Activated B cell treated with CpG ODN at 0.5 μM for 24 hours (primary cell): ENCODE measurements around the gene CCL21. TPM values are rescaled to one million over a fixed set of nuclear protein-coding genes. Genes with fewer than 3 reads are reported as not detected.

Experiments used
- ATAC-seq: fragments of 200-7000 bp; cut with Tn5 transposase; one replicate; pipeline ENCODE4 v1.10.0; 2021; ENCODE audit warnings: low read depth, mild to moderate bottlenecking, moderate library complexity
- CTCF ChIA-PET: fragments of 350-600 bp; sonication (Branson Sonifier 250); formaldehyde crosslinking; loops from one replicate; lab custom pipeline; 2021; ENCODE audit warnings: antibody characterized with exemption; lab: Charles Lee
- POLR2A ChIA-PET: fragments of 350-600 bp; sonication (Branson Sonifier 250); formaldehyde crosslinking; loops from one replicate; lab custom pipeline; 2021; ENCODE audit warnings: antibody characterized with exemption; lab: Charles Lee
- DNase-seq: peaks from one replicate; pipeline ENCODE4 v3.0.0; 2022
- H3K27ac Mint-ChIP-seq: one replicate; pipeline ENCODE4 v1.8.0; 2020; ENCODE audit warnings: mixed read lengths
- H3K27me3 Mint-ChIP-seq: one replicate; pipeline ENCODE4 v1.8.0; 2021; ENCODE audit warnings: mixed read lengths
- H3K36me3 Mint-ChIP-seq: one replicate; pipeline ENCODE4 v1.8.0; 2021; ENCODE audit warnings: low read depth, mixed read lengths
- H3K4me1 Mint-ChIP-seq: one replicate; pipeline ENCODE4 v1.8.0; 2021; ENCODE audit warnings: mixed read lengths
- H3K4me3 Mint-ChIP-seq: one replicate; pipeline ENCODE4 v1.8.0; 2020; ENCODE audit warnings: mild to moderate bottlenecking, mixed read lengths
- H3K9me3 Mint-ChIP-seq: one replicate; pipeline ENCODE4 v1.8.0; 2020; ENCODE audit warnings: mixed read lengths
- intact Hi-C: fragments of 100-400 bp; cut with micrococcal nuclease; formaldehyde crosslinking; loops from one replicate; pipeline ENCODE4 v1.15.1; 2024
- total RNA-seq: library from RNA; stranded (reverse); gene quantifications from 2 replicates; pipeline ENCODE4 v1.2.3, GENCODE V29; 2022
- TF ChIP-seq, protein P1 (sequence below): fragments of 200-600 bp; IDR thresholded peaks from one replicate; pipeline ENCODE4 v1.8.0; 2022; ENCODE audit warnings: antibody characterized with exemption, mild to moderate bottlenecking

CCL21 gene
- total RNA-seq, 1 donor from 2014 or later = not detected

DNA sequence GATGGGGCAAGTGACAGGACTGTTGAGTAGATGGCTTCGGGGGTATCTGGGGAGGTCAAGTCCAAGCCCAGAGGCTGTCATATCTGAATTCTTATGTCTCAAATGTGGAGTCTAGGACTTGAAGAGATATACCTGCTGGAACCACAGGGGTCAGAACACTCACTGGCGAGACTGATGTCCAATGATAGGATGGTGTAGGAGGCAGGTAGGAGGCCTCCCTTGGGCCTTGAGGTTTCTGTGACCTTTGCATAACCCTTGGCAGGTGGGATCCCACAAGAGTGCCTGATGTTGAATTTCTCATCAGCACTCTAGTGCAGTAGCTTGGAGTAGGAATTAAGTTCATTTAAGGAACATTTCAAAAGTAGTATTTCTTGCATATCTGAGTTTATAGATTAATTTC is 2.8 kb downstream of the CCL21 start:
- ChIA-PET CTCF (no interaction called here), POLR2A (no interaction called here)
- Mint-ChIP-seq H3K27ac (no peak overlapping the region), H3K27me3 (peaks cover 6% of the 10 kb centered on the region), H3K36me3 (no peaks in the 10 kb centered on the region), H3K4me3 (no peak overlapping the region), H3K9me3 (no peaks in the 10 kb centered on the region), H3K4me1 (peaks cover under 1% of the 10 kb centered on the region)
- no peak for ATAC-seq
- no peak for DNase-seq
- intact Hi-C loops = no loop called here
- TF ChIP-seq, protein P1, sequence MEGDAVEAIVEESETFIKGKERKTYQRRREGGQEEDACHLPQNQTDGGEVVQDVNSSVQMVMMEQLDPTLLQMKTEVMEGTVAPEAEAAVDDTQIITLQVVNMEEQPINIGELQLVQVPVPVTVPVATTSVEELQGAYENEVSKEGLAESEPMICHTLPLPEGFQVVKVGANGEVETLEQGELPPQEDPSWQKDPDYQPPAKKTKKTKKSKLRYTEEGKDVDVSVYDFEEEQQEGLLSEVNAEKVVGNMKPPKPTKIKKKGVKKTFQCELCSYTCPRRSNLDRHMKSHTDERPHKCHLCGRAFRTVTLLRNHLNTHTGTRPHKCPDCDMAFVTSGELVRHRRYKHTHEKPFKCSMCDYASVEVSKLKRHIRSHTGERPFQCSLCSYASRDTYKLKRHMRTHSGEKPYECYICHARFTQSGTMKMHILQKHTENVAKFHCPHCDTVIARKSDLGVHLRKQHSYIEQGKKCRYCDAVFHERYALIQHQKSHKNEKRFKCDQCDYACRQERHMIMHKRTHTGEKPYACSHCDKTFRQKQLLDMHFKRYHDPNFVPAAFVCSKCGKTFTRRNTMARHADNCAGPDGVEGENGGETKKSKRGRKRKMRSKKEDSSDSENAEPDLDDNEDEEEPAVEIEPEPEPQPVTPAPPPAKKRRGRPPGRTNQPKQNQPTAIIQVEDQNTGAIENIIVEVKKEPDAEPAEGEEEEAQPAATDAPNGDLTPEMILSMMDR = no peak

DNA sequence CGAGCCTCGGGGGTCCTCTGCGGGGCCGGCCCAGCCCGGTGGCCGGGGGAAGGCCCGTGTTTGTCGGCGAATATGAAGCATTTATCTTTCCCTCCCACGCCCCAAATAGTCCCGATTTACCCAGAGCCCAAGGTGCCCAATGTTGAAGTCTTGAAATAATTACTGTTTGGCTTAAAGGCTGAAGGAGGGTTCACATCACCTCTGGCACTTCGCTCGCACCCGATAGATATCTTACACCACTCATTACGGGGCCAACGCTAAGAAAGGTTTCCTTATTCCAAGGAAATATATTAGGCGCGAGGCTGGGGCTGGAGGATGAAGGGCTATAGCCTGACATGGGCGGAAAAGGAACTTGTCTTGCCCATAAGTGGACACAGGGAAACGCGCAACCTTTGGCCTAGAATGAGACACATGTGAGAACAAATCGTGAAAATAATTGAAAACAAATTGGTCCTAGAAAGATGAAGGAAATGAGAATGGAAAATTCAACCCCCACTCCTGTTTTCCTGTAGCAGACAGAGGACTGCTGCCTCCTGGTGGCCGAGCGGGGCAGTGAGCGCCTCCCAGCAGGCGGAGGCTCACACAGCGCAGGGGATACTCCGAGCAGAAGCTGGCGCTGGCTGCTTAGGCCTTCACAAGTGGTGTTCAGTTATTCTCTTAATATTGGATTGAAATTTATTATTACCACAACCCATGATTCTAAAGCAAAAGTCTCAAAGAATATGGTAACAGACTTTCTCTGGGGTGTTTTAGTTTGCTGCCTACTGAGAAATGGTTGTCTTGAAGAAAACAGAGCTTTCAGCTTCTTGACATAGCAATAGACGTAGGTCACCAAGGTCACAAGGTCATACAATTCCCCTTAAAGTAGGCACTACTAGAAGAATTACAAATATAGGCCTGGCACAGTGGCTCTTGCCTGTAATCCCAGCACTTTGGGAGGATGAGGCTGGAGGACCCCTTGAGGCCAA is 7.9 kb downstream of the CCL21 start:
- TF ChIP-seq, protein P1 = peak; percentile 27
- intact Hi-C loops = loop anchor here (1.0 to 5.0 kb wide), 8 partner anchors 27 to 775 kb away; partner anchors contain the start of genes GALT, PIGO and RPP25L
- ATAC-seq (peak; percentile 82), DNase-seq (peak; percentile 68)
- Mint-ChIP-seq H3K4me3 (peak overlapping the region; percentile 73), H3K27me3 (peaks cover 20% of the 10 kb centered on the region), H3K27ac (no peak overlapping the region), H3K36me3 (no peaks in the 10 kb centered on the region), H3K4me1 (peaks cover 8% of the 10 kb centered on the region), H3K9me3 (no peaks in the 10 kb centered on the region)
- CTCF ChIA-PET = interaction anchor here (0.7 to 2.2 kb wide), 11 partner anchors 9 to 298 kb away, joined by 3 to 18 read pairs (median 3); partner anchors contain the start of genes CCL19, CCL27, GALT and RPP25L
- POLR2A ChIA-PET = no interaction called here

DNA sequence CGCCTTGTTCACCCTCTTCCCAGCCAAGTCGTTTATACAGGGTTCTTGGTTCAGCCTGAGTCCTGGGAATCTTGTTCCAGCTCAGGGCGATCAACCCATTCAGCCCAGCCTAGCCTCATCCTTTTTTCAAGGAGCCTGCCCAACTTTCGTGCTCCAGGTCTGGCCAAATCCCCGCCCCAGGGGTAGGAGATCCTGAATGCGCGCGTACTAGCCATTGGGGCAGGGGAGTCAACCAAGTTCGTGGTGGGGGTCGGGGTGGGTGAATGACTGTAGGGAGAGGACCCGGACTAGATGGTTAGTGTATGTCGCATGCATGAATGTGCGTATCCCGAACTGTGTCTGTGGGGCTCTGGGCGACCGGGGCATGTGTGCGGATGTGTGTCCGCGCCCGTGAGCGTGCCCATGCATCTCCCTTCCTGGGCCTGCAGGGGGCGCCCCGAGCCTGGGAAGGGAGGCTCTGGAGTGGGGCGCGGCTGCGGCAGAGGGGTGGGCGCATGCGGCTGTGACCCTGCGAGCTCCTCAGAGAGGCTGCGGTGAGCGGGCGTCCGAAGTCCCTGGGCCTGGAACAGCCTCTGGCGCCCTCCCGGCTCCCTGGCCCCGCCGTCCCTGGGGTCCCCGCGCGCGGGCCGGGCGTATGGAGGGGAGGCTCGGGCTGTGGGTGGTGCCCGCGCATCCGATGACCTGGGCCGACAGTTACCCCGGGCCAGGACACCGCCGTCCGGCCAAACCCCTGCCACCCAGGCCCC is 8.7 kb downstream of the CCL21 start:
- DNase-seq (peak; percentile 70), ATAC-seq (peak; percentile 85)
- H3K27me3 Mint-ChIP-seq = peaks cover 24% of the 10 kb centered on the region
- no peak overlapping the region for H3K27ac Mint-ChIP-seq
- H3K9me3 Mint-ChIP-seq = no peaks in the 10 kb centered on the region
- ChIA-PET POLR2A (no interaction called here), CTCF (interaction anchor here (1.0 to 2.2 kb wide), 2 partner anchors 39 to 55 kb away, joined by 3 to 18 read pairs; partner anchors contain the start of gene GALT)
- H3K4me1 Mint-ChIP-seq = peaks cover 8% of the 10 kb centered on the region
- peak overlapping the region; percentile 42 for H3K4me3 Mint-ChIP-seq
- no peaks in the 10 kb centered on the region for H3K36me3 Mint-ChIP-seq
- TF ChIP-seq, protein P1 = no peak
- intact Hi-C loops = loop anchor here (1.0 to 5.0 kb wide), 2 partner anchors 396 to 776 kb away; partner anchors contain the start of gene PIGO

DNA sequence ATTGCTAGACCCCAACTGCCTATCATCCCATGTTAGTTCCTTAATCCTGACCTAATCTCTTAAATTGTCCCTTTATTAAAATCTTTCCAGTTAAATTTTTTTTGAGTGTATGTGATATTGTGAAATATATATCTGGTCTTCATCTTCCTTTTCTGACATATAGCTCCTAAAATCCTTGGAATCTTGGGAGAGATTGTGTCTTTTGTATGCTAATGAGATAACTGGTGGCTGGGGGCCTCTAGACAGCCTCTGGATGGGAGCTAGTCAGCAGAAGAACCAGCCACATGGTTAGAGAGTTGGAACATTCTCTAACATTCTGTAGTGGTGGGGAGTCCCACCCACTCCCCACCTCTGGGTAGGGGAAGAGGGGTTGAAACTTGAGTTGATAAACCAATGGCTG is 15.1 kb downstream of the CCL21 start:
- Mint-ChIP-seq H3K27me3 (peaks cover 21% of the 10 kb centered on the region), H3K4me3 (no peak overlapping the region), H3K4me1 (no peaks in the 10 kb centered on the region), H3K36me3 (no peaks in the 10 kb centered on the region), H3K27ac (no peak overlapping the region), H3K9me3 (no peaks in the 10 kb centered on the region)
- TF ChIP-seq, protein P1 = no peak
- CTCF ChIA-PET = no interaction called here
- intact Hi-C loops = no loop called here
- POLR2A ChIA-PET = interaction anchor here (0.6 kb wide), 1 partner anchor 28 kb away, joined by 3 read pairs; no protein-coding TSS in a partner anchor
- ATAC-seq (no peak), DNase-seq (no peak)
